DND-41 (cell line): ENCODE measurements around the gene EHBP1.

Experiments
- CTCF ChIP-seq: IDR thresholded peaks from 2 replicates; pipeline ENCODE4 v1.5.1; 2012; ENCODE audit warnings: borderline replicate concordance, low read length, moderate library complexity, mild to moderate bottlenecking; ENCODE audit not compliant: poor library complexity, severe bottlenecking; ENCODE audit errors: extremely low read depth
- EZH2 ChIP-seq: IDR thresholded peaks from 3 replicates; pipeline ENCODE4 v1.6.1; 2012; ENCODE audit warnings: borderline replicate concordance, low read depth, mild to moderate bottlenecking, moderate library complexity, low read length, inconsistent platforms; ENCODE audit not compliant: severe bottlenecking

- TF ChIP-seq CTCF (no peak), EZH2 (no peak)
Measured at GRCh38 chr2:62800618-62801017, 95.1 kb downstream of the EHBP1 start.
